ENCODE results near the gene KLHDC7A.

The KLHDC7A gene

GRCh38 chr1:18480315-18481189, at the start of gene KLHDC7A:
Gene KLHDC7A (plus strand): TSS chr1:18480930. CDS start chr1:18480982, 52 bp downstream.
- TF ChIP-seq CTCF (IDR thresholded peaks at IDR 0.05; ENCODE audit: low read depth, low read length), result no peak
- H3K4me3 ChIP-seq (ENCODE audit: low read depth, low read length), result no peak within 1 kb of the TSS

GRCh38 chr1:18434041-18434440, 46.7 kb upstream of the KLHDC7A start:
- TF ChIP-seq CTCF (IDR thresholded peaks at IDR 0.05; ENCODE audit: low read depth, low read length), result no peak
- no peak overlapping the region for H3K4me3 ChIP-seq (ENCODE audit: low read depth, low read length)

- TF ChIP-seq CTCF (IDR thresholded peaks at IDR 0.05; ENCODE audit: low read depth, low read length), result no peak
- no peak overlapping the region for H3K4me3 ChIP-seq (ENCODE audit: low read depth, low read length)
Measured at GRCh38 chr1:18440385-18441226, 40.1 kb upstream of the KLHDC7A start.

- no peak for TF ChIP-seq CTCF (IDR thresholded peaks at IDR 0.05; ENCODE audit: low read depth, low read length)
- H3K4me3 ChIP-seq (ENCODE audit: low read depth, low read length), result no peak overlapping the region
Measured at GRCh38 chr1:18443587-18444520, 36.9 kb upstream of the KLHDC7A start.

- no peak overlapping the region for H3K4me3 ChIP-seq (ENCODE audit: low read depth, low read length)
- TF ChIP-seq CTCF (IDR thresholded peaks at IDR 0.05; ENCODE audit: low read depth, low read length), result no peak
Measured at GRCh38 chr1:18444563-18444962, 36.2 kb upstream of the KLHDC7A start.

- H3K4me3 ChIP-seq (ENCODE audit: low read depth, low read length), result no peak overlapping the region
- no peak for TF ChIP-seq CTCF (IDR thresholded peaks at IDR 0.05; ENCODE audit: low read depth, low read length)
Measured at GRCh38 chr1:18446751-18447150, 34.0 kb upstream of the KLHDC7A start.
